Osteoblast (primary cell): ENCODE measurements around the gene SLC37A1. TPM values are rescaled to one million over a fixed set of nuclear protein-coding genes. Genes with fewer than 3 reads are reported as not detected.

Source experiments
- DNase-seq: peaks from one replicate; pipeline ENCODE4 v3.0.0; 2011; ENCODE audit warnings: low spot score, mixed read lengths; ENCODE audit not compliant: insufficient read length; ENCODE audit errors: missing footprints
- H2AFZ ChIP-seq: 2 replicates; pipeline ENCODE4 v1.6.0; 2011; ENCODE audit warnings: mild to moderate bottlenecking, low read length
- H3K27ac ChIP-seq: 2 replicates; pipeline ENCODE4 v1.5.1; 2011; ENCODE audit warnings: mild to moderate bottlenecking, low read depth, low read length, moderate library complexity
- H3K27me3 ChIP-seq: 2 replicates; pipeline ENCODE4 v1.6.0; 2012; ENCODE audit warnings: mild to moderate bottlenecking, control low read depth, inconsistent platforms, low read length, moderate library complexity; ENCODE audit not compliant: insufficient read depth
- H3K36me3 ChIP-seq: 2 replicates; pipeline ENCODE4 v1.5.1; 2011; ENCODE audit warnings: mild to moderate bottlenecking, low read length, control low read depth, moderate library complexity; ENCODE audit not compliant: insufficient read depth
- H3K4me1 ChIP-seq: 2 replicates; pipeline ENCODE4 v1.5.1; 2011; ENCODE audit warnings: mild to moderate bottlenecking, low read length, control low read depth, moderate library complexity; ENCODE audit not compliant: insufficient read depth
- H3K4me2 ChIP-seq: 2 replicates; pipeline ENCODE4 v1.6.0; 2011; ENCODE audit warnings: mild to moderate bottlenecking, low read length; ENCODE audit not compliant: insufficient read depth
- H3K4me3 ChIP-seq: fragments of 200-600 bp; sonication (generic); 3 replicates; pipeline ENCODE4 v1.5.1; 2012; ENCODE audit warnings: mild to moderate bottlenecking, low read length, inconsistent platforms; ENCODE audit not compliant: insufficient read depth
- H3K79me2 ChIP-seq: 2 replicates; pipeline ENCODE4 v1.6.0; 2012; ENCODE audit warnings: mild to moderate bottlenecking, low read length, control low read depth, inconsistent platforms; ENCODE audit not compliant: insufficient read depth
- H3K9me3 ChIP-seq: 2 replicates; pipeline ENCODE4 v1.5.1; 2011; ENCODE audit warnings: low read depth, low read length, control low read depth
- H4K20me1 ChIP-seq: 2 replicates; pipeline ENCODE4 v1.6.0; 2012; ENCODE audit warnings: mild to moderate bottlenecking, low read length, control low read depth; ENCODE audit not compliant: insufficient read depth
- total RNA-seq: library from RNA; depleted of rRNA; stranded (reverse); fragments of >200 nt; gene quantifications from 2 replicates; pipeline ENCODE4 v1.2.3, GENCODE V29; 2012
- TF ChIP-seq, protein P1 (sequence below): IDR thresholded peaks from 2 replicates; pipeline ENCODE4 v1.5.1; 2011; ENCODE audit warnings: mild to moderate bottlenecking, low read depth, low read length, moderate library complexity; ENCODE audit errors: extremely low read depth

The SLC37A1 gene
- total RNA-seq, 1 donor, result 6.9 TPM

DNA sequence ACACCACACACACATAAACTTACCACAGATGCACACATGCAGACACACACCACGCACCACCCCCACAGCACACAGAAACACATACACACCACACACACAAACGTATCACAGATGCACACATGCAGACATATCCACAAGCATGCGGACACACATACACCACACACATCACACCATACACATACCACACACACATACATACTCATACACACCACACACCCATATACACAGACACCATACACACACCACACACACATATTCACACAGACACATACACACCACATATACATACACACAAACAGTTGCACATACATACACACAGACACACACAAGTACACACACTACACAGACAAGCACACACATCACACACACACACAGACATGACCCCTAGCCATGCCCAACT is 102.3 kb downstream of the SLC37A1 start:
- no peaks in the 10 kb centered on the region for H3K4me1 ChIP-seq
- no peak overlapping the region for H2AFZ ChIP-seq
- H3K36me3 ChIP-seq, result no peaks in the 10 kb centered on the region
- H3K27ac ChIP-seq, result no peak overlapping the region
- H4K20me1 ChIP-seq, result no peaks in the 10 kb centered on the region
- peaks cover 16% of the 10 kb centered on the region for H3K27me3 ChIP-seq
- H3K4me3 ChIP-seq, result no peak overlapping the region
- TF ChIP-seq, protein P1, sequence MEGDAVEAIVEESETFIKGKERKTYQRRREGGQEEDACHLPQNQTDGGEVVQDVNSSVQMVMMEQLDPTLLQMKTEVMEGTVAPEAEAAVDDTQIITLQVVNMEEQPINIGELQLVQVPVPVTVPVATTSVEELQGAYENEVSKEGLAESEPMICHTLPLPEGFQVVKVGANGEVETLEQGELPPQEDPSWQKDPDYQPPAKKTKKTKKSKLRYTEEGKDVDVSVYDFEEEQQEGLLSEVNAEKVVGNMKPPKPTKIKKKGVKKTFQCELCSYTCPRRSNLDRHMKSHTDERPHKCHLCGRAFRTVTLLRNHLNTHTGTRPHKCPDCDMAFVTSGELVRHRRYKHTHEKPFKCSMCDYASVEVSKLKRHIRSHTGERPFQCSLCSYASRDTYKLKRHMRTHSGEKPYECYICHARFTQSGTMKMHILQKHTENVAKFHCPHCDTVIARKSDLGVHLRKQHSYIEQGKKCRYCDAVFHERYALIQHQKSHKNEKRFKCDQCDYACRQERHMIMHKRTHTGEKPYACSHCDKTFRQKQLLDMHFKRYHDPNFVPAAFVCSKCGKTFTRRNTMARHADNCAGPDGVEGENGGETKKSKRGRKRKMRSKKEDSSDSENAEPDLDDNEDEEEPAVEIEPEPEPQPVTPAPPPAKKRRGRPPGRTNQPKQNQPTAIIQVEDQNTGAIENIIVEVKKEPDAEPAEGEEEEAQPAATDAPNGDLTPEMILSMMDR, result no peak
- DNase-seq, result no peak
- H3K79me2 ChIP-seq, result no peaks in the 10 kb centered on the region
- no peaks in the 10 kb centered on the region for H3K9me3 ChIP-seq
- no peak overlapping the region for H3K4me2 ChIP-seq

- H3K27me3 ChIP-seq, result peaks cover 20% of the 10 kb centered on the region
- no peak overlapping the region for H3K4me3 ChIP-seq
- H3K4me1 ChIP-seq, result no peaks in the 10 kb centered on the region
Observed at GRCh38 chr21:42616446-42616845, 102.8 kb downstream of the SLC37A1 start.

DNA sequence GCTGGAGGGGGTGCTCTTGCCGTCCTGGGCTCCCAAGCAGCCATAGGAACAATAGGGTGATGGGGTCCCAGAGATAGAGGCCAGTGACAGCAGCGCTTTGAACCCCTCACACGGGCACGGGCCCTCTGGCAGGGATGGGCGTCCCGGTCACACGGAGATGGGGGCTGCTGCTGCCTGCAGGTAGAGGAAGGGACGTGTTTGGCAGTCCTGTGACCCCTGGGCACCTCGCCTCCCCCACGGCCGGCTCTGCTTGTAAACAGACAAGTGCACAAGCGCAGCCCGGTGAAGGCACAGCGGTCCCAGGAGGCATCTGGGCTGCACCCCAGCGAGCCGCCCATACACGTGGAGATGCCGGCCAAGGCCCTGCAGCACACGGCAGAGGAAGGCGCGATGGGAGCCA is 103.3 kb downstream of the SLC37A1 start:
- no peaks in the 10 kb centered on the region for H3K4me1 ChIP-seq
- no peak for DNase-seq
- H2AFZ ChIP-seq, result no peak overlapping the region
- no peak overlapping the region for H3K27ac ChIP-seq
- no peaks in the 10 kb centered on the region for H4K20me1 ChIP-seq
- H3K9me3 ChIP-seq, result no peaks in the 10 kb centered on the region
- H3K36me3 ChIP-seq, result no peaks in the 10 kb centered on the region
- H3K27me3 ChIP-seq, result peaks cover 25% of the 10 kb centered on the region
- no peak overlapping the region for H3K4me3 ChIP-seq
- H3K79me2 ChIP-seq, result no peaks in the 10 kb centered on the region
- no peak overlapping the region for H3K4me2 ChIP-seq
- TF ChIP-seq, protein P1, result no peak

More at GRCh38 chr21:42616446-42616845, 102.8 kb downstream of the SLC37A1 start:
- Histone ChIP-seq H3K79me2 (no peaks in the 10 kb centered on the region), H4K20me1 (no peaks in the 10 kb centered on the region), H3K27ac (no peak overlapping the region), H2AFZ (no peak overlapping the region), H3K36me3 (no peaks in the 10 kb centered on the region), H3K9me3 (no peaks in the 10 kb centered on the region), H3K4me2 (no peak overlapping the region)
- DNase-seq, result no peak
- TF ChIP-seq, protein P1, result no peak

DNA sequence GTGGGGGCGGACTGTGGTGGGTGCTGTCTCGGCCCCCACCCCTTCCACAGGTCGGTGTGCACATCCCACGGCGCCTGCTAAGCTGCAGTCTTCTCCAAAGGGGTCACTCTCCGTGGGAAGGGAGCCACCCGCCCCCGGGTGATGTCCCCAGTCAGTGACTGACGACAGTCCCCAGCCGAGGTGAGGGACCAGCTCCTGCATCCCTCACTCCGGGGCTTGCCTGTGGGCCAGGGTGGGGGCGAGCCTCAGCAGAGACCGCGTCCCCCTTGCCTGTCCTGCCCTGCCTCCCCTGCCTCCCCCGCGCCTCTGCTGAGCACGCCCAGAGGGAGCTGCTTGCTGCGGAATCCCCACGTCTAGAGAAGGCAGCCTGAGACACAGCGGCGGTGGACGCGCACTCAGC is 103.8 kb downstream of the SLC37A1 start:
- no peaks in the 10 kb centered on the region for H3K9me3 ChIP-seq
- no peak overlapping the region for H2AFZ ChIP-seq
- DNase-seq, result no peak
- H4K20me1 ChIP-seq, result no peaks in the 10 kb centered on the region
- no peaks in the 10 kb centered on the region for H3K4me1 ChIP-seq
- H3K27ac ChIP-seq, result no peak overlapping the region
- H3K36me3 ChIP-seq, result no peaks in the 10 kb centered on the region
- no peak overlapping the region for H3K4me3 ChIP-seq
- TF ChIP-seq, protein P1, result no peak
- H3K4me2 ChIP-seq, result no peak overlapping the region
- no peaks in the 10 kb centered on the region for H3K79me2 ChIP-seq
- peaks cover 30% of the 10 kb centered on the region for H3K27me3 ChIP-seq
